Right lobe of liver (tissue), 4 donors: ENCODE results near the gene RNH1.

Experiments
- POLR2A ChIP-seq: fragments of 450-650 bp; IDR thresholded peaks from one replicate; pipeline ENCODE4 v1.6.1; 2017; ENCODE audit warnings: antibody characterized with exemption, mild to moderate bottlenecking
- TF ChIP-seq, protein P1 (sequence below), 4 donors: fragments of 200-600 bp in 3 of 4; fragments of 450-650 bp in 1 of 4; IDR thresholded peaks; one replicate each; pipeline versions ENCODE4 v1.5.1 to v1.8.0; 2016 to 2022; ENCODE audit warnings: antibody characterized with exemption in 4 of 4, mild to moderate bottlenecking in 2 of 4
- donor health status: DM: no; HTN: no; CAD: no.
- donor health status: DM: no; HTN: no; CAD: no.
- donor health status: DM: no; HTN: yes; CAD: no.

DNA sequence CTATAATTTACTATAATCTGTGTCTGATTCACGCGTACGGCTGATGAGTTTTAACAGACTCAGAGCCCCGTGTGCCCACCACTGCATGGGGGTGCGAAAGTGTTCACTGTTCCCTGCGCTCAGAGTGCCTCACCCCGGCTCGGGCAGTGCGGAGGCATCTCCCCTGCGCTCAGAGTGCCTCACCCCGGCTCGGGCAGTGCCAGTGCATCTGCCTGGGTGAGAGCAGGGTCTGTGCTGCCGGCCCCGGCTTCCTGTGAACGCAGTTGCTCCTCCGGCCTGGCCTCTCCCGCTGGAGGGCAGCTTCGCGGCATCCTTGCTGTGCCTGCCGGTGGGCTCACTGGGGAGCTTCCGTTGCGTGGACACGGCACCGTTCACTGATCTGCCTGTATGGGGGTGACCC is 42.7 kb downstream of the RNH1 start:
- TF ChIP-seq, protein P1, sequence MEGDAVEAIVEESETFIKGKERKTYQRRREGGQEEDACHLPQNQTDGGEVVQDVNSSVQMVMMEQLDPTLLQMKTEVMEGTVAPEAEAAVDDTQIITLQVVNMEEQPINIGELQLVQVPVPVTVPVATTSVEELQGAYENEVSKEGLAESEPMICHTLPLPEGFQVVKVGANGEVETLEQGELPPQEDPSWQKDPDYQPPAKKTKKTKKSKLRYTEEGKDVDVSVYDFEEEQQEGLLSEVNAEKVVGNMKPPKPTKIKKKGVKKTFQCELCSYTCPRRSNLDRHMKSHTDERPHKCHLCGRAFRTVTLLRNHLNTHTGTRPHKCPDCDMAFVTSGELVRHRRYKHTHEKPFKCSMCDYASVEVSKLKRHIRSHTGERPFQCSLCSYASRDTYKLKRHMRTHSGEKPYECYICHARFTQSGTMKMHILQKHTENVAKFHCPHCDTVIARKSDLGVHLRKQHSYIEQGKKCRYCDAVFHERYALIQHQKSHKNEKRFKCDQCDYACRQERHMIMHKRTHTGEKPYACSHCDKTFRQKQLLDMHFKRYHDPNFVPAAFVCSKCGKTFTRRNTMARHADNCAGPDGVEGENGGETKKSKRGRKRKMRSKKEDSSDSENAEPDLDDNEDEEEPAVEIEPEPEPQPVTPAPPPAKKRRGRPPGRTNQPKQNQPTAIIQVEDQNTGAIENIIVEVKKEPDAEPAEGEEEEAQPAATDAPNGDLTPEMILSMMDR (IDR thresholded peaks at IDR 0.05): no peak
- no peak for TF ChIP-seq POLR2A
